Peyer's patch (tissue), 4 donors: ENCODE measurements around the gene ZNF541.

Experiments
- CTCF ChIP-seq, 6 experiments: fragments of 450-650 bp in 4 of 6; fragments of 200-600 bp in 2 of 6; sonication (generic) in 1 of 6; IDR thresholded peaks; one replicate each; pipeline ENCODE4 v1.5.1; 2017 to 2019; ENCODE audit warnings: antibody characterized with exemption in 6 of 6, mild to moderate bottlenecking in 3 of 6, moderate library complexity in 1 of 6
- POLR2A ChIP-seq, 2 donors: fragments of 450-650 bp; IDR thresholded peaks; one replicate each; pipeline ENCODE4 v1.5.1; 2017; ENCODE audit warnings: antibody characterized with exemption in 2 of 2, mild to moderate bottlenecking in 2 of 2, moderate library complexity in 2 of 2

DNA sequence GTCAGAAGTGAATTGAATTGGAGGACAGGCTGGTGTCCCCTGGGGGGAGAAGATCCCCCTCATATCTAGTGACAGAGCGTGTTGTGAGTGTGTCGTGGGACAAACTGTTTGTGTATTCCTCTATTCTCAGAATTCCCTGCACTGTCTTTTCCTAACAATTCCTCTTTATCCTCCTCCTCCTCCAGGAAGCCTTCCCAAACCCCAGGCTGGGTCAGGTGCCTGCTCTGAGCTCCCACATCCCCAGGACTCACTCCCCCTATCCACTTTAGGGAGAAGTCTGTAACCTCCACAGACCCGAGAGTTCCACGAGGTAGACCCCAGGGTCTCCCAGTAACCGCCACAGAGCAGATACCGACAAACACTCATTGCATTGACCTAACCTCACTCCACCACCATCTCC, 20.9 kb upstream of the ZNF541 start:
- no peak for TF ChIP-seq CTCF (IDR thresholded peaks at IDR 0.05)
- no peak for TF ChIP-seq POLR2A (IDR thresholded peaks at IDR 0.05)
